PC-9 (cell line): Measurements from ENCODE around the gene ESM1.

ENCODE experiments used
- EZH2 ChIP-seq: fragments of 200-600 bp; sonication (generic); IDR thresholded peaks from 2 replicates; pipeline ENCODE4 v1.8.0; 2017; ENCODE audit warnings: antibody characterized with exemption, low read depth
- TF ChIP-seq, protein P1 (sequence below): fragments of 200-600 bp; sonication (generic); conservative IDR thresholded peaks from 2 replicates; pipeline ENCODE4 v1.6.1; 2017; ENCODE audit warnings: mixed run types, antibody characterized with exemption, mild to moderate bottlenecking, moderate library complexity

DNA sequence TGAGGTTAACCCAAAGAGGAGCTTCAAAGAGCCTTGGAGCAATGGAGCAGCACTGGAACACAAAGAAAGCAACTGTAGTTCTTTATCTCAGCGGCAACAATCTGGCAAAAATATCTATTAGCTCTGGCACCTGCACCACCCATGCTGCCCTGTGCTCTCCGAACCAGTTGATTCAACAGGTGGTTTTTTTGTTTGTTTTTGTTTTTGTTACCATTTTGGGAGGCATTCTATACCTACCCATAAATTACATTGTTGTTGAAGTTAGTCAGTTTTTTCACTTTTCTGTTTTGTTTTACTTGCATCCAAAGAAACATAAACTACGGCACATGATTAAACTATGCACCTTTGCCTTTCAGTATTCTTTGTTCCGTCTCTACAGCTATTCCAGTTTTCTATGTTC is 16.2 kb downstream of the ESM1 start:
- TF ChIP-seq, protein P1, sequence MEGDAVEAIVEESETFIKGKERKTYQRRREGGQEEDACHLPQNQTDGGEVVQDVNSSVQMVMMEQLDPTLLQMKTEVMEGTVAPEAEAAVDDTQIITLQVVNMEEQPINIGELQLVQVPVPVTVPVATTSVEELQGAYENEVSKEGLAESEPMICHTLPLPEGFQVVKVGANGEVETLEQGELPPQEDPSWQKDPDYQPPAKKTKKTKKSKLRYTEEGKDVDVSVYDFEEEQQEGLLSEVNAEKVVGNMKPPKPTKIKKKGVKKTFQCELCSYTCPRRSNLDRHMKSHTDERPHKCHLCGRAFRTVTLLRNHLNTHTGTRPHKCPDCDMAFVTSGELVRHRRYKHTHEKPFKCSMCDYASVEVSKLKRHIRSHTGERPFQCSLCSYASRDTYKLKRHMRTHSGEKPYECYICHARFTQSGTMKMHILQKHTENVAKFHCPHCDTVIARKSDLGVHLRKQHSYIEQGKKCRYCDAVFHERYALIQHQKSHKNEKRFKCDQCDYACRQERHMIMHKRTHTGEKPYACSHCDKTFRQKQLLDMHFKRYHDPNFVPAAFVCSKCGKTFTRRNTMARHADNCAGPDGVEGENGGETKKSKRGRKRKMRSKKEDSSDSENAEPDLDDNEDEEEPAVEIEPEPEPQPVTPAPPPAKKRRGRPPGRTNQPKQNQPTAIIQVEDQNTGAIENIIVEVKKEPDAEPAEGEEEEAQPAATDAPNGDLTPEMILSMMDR = no peak
- no peak for TF ChIP-seq EZH2
